Astrocyte (in vitro differentiated cells and primary cell): ENCODE measurements around the gene CLMN. TPM values are rescaled to one million over a fixed set of nuclear protein-coding genes. Genes with fewer than 3 reads are reported as not detected.

ENCODE experiments used
- DNase-seq: peaks from one replicate; pipeline ENCODE4 v3.0.0-alpha.2; 2010; ENCODE audit warnings: low read depth
- FAIRE-seq: peaks from 2 replicates; lab custom pipeline; 2011; peaks lifted over from hg19 to GRCh38; lab: Jason Lieb, UNC
- H2AFZ ChIP-seq: 2 replicates; pipeline ENCODE4 v1.6.0; 2012; ENCODE audit warnings: low read depth, low read length, inconsistent platforms
- H3K27ac ChIP-seq: 2 replicates; pipeline ENCODE4 v1.5.1; 2011; ENCODE audit warnings: low read depth, low read length, inconsistent platforms
- H3K27me3 ChIP-seq: 2 replicates; pipeline ENCODE4 v1.6.0; 2011; ENCODE audit warnings: low read length, inconsistent platforms; ENCODE audit not compliant: insufficient read depth
- H3K36me3 ChIP-seq: 2 replicates; pipeline ENCODE4 v1.5.1; 2011; ENCODE audit warnings: low read length, inconsistent platforms; ENCODE audit not compliant: insufficient read depth
- H3K4me1 ChIP-seq: 2 replicates; pipeline ENCODE4 v1.5.1; 2011; ENCODE audit warnings: low read length, inconsistent platforms; ENCODE audit not compliant: insufficient read depth
- H3K4me2 ChIP-seq: 2 replicates; pipeline ENCODE4 v1.6.0; 2012; ENCODE audit warnings: low read length, inconsistent platforms
- H3K4me3 ChIP-seq: 2 replicates; pipeline ENCODE4 v1.5.1; 2011; ENCODE audit warnings: low read depth, mild to moderate bottlenecking, low read length, inconsistent platforms; ENCODE audit not compliant: insufficient read depth
- H3K79me2 ChIP-seq: 2 replicates; pipeline ENCODE4 v1.6.0; 2012; ENCODE audit warnings: mild to moderate bottlenecking, low read length, inconsistent platforms; ENCODE audit not compliant: insufficient read depth
- H3K9ac ChIP-seq: 2 replicates; pipeline ENCODE4 v1.6.0; 2012; ENCODE audit warnings: mild to moderate bottlenecking, low read length, inconsistent platforms
- H3K9me3 ChIP-seq: 2 replicates; pipeline ENCODE4 v1.5.1; 2012; ENCODE audit warnings: low read depth, mild to moderate bottlenecking, low read length, inconsistent platforms; ENCODE audit not compliant: insufficient read depth
- H4K20me1 ChIP-seq: 2 replicates; pipeline ENCODE4 v1.6.0; 2012; ENCODE audit warnings: low read length, inconsistent platforms; ENCODE audit not compliant: insufficient read depth
- H3K27ac Mint-ChIP-seq: one replicate; pipeline ENCODE4 v1.8.0; 2021; ENCODE audit warnings: mild to moderate bottlenecking, mixed read lengths; ENCODE audit not compliant: unreplicated experiment
- H3K27me3 Mint-ChIP-seq: one replicate; pipeline ENCODE4 v1.8.0; 2021; ENCODE audit warnings: low read depth, mixed read lengths; ENCODE audit not compliant: unreplicated experiment
- H3K36me3 Mint-ChIP-seq: one replicate; pipeline ENCODE4 v1.8.0; 2021; ENCODE audit warnings: low read depth, mixed read lengths; ENCODE audit not compliant: unreplicated experiment
- H3K4me1 Mint-ChIP-seq: one replicate; pipeline ENCODE4 v1.8.0; 2021; ENCODE audit warnings: low read depth, mixed read lengths; ENCODE audit not compliant: unreplicated experiment
- H3K4me3 Mint-ChIP-seq: one replicate; pipeline ENCODE4 v1.8.0; 2021; ENCODE audit warnings: mild to moderate bottlenecking, moderate library complexity, mixed read lengths; ENCODE audit not compliant: unreplicated experiment
- H3K9me3 Mint-ChIP-seq: one replicate; pipeline ENCODE4 v1.8.0; 2021; ENCODE audit warnings: mild to moderate bottlenecking, mixed read lengths; ENCODE audit not compliant: unreplicated experiment
- EZH2 ChIP-seq: IDR thresholded peaks from 2 replicates; pipeline ENCODE4 v1.6.1; 2012; ENCODE audit warnings: mild to moderate bottlenecking, low read length, inconsistent platforms; ENCODE audit not compliant: insufficient read depth
- total RNA-seq: library from RNA; stranded (reverse); gene quantifications from 2 replicates; pipeline ENCODE4 v1.2.1, GENCODE V29; 2021
- TF ChIP-seq, protein P1 (sequence below): IDR thresholded peaks from 2 replicates; pipeline ENCODE4 v1.5.1; 2011; ENCODE audit warnings: low read depth, mild to moderate bottlenecking, inconsistent platforms, low read length, moderate library complexity; ENCODE audit not compliant: insufficient read depth

Gene CLMN
- total RNA-seq, 1 donor from 2014 or later = 14.0 TPM

DNA sequence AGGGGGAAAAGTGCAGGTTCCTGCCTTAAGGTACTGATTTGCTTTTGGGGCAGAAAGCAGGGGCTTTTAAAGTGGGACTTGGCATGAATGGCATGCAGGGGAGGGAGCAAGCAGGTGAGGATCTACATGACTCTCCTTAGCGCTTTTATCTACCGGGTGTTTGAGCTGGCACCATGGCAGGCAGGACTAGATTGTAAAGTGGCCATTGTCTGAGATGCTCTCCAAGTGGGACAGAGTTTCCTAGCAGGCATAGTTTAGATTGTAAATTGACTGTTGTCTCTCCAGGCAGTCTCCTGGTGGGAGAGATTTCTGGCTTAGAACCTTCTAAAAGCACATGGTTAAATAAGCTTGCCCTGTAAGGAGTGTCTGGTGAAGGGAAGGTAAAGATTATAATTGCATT, 157.1 kb downstream of the CLMN start:
- no peaks in the 10 kb centered on the region for H4K20me1 ChIP-seq
- H3K36me3 Mint-ChIP-seq = peaks cover 4% of the 10 kb centered on the region
- H3K4me1 Mint-ChIP-seq = peaks cover 2% of the 10 kb centered on the region
- no peaks in the 10 kb centered on the region for H3K9me3 ChIP-seq
- no peak overlapping the region for H3K4me3 ChIP-seq
- H3K27me3 ChIP-seq = no peaks in the 10 kb centered on the region
- TF ChIP-seq, protein P1, sequence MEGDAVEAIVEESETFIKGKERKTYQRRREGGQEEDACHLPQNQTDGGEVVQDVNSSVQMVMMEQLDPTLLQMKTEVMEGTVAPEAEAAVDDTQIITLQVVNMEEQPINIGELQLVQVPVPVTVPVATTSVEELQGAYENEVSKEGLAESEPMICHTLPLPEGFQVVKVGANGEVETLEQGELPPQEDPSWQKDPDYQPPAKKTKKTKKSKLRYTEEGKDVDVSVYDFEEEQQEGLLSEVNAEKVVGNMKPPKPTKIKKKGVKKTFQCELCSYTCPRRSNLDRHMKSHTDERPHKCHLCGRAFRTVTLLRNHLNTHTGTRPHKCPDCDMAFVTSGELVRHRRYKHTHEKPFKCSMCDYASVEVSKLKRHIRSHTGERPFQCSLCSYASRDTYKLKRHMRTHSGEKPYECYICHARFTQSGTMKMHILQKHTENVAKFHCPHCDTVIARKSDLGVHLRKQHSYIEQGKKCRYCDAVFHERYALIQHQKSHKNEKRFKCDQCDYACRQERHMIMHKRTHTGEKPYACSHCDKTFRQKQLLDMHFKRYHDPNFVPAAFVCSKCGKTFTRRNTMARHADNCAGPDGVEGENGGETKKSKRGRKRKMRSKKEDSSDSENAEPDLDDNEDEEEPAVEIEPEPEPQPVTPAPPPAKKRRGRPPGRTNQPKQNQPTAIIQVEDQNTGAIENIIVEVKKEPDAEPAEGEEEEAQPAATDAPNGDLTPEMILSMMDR = no peak
- no peak for TF ChIP-seq EZH2
- no peak for FAIRE-seq
- no peaks in the 10 kb centered on the region for H3K79me2 ChIP-seq
- H3K9me3 Mint-ChIP-seq = peaks cover 6% of the 10 kb centered on the region
- H3K27me3 Mint-ChIP-seq = no peaks in the 10 kb centered on the region
- no peak overlapping the region for H3K27ac Mint-ChIP-seq
- no peak overlapping the region for H3K4me2 ChIP-seq
- no peak overlapping the region for H3K9ac ChIP-seq
- H3K36me3 ChIP-seq = no peaks in the 10 kb centered on the region
- DNase-seq = no peak
- H3K4me1 ChIP-seq = peaks cover 5% of the 10 kb centered on the region
- H2AFZ ChIP-seq = no peak overlapping the region
- no peak overlapping the region for H3K27ac ChIP-seq
- no peak overlapping the region for H3K4me3 Mint-ChIP-seq

GRCh38 chr14:95157327-95158189, 162.2 kb downstream of the CLMN start, which contains the start of gene DICER1:
Gene DICER1, minus strand, starts transcription at chr14:95157529. Its CDS starts 24,071 bp downstream, at chr14:95133458.
- Mint-ChIP-seq H3K4me3 (peak within 1 kb of the TSS; percentile 98), H3K36me3 (no peaks in the 10 kb centered on the region), H3K9me3 (no peaks in the 10 kb centered on the region), H3K27me3 (no peaks in the 10 kb centered on the region), H3K27ac (peak within 1 kb of the TSS; percentile 97), H3K4me1 (peaks cover 11% of the 10 kb centered on the region)
- peak within 1 kb of the TSS; percentile 90 for H3K4me2 ChIP-seq
- H3K36me3 ChIP-seq = no peaks in the 10 kb centered on the region
- H3K4me3 ChIP-seq = peak within 1 kb of the TSS; percentile 74
- H3K79me2 ChIP-seq = peaks cover 47% of the 10 kb centered on the region
- TF ChIP-seq, protein P1 = no peak
- TF ChIP-seq EZH2 = no peak
- peak; percentile 78 for DNase-seq
- peak within 1 kb of the TSS; percentile 96 for H3K27ac ChIP-seq
- H3K27me3 ChIP-seq = no peaks in the 10 kb centered on the region
- H3K9me3 ChIP-seq = no peaks in the 10 kb centered on the region
- H4K20me1 ChIP-seq = peaks cover 31% of the 10 kb centered on the region
- H3K4me1 ChIP-seq = peaks cover 8% of the 10 kb centered on the region
- peak within 1 kb of the TSS; percentile 97 for H3K9ac ChIP-seq
- no peak for FAIRE-seq
- peak within 1 kb of the TSS; percentile 98 for H2AFZ ChIP-seq

DNA sequence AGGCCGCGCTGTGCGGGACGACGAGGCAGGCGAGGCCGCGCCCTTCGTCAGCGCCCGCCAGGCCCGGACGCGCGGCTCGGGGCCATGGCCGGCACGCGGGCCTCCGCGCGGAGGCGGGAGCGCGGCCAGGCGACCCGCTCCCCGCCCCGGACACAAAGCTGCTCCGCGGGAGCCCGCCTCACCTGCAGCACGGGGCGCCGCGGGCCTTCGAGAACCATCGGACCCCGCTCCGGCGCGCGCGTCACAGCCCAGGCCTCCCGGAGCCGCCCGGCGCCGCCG, 162.7 kb downstream of the CLMN start:
- peaks cover 8% of the 10 kb centered on the region for H3K4me1 ChIP-seq
- FAIRE-seq (no peak), DNase-seq (no peak)
- peak overlapping the region; percentile 97 for H3K9ac ChIP-seq
- Mint-ChIP-seq H3K27me3 (no peaks in the 10 kb centered on the region), H3K27ac (no peak overlapping the region), H3K9me3 (no peaks in the 10 kb centered on the region), H3K36me3 (no peaks in the 10 kb centered on the region), H3K4me3 (no peak overlapping the region), H3K4me1 (peaks cover 11% of the 10 kb centered on the region)
- H4K20me1 ChIP-seq = peaks cover 36% of the 10 kb centered on the region
- H3K36me3 ChIP-seq = no peaks in the 10 kb centered on the region
- no peaks in the 10 kb centered on the region for H3K27me3 ChIP-seq
- peak overlapping the region; percentile 74 for H3K4me3 ChIP-seq
- peak overlapping the region; percentile 59 for H2AFZ ChIP-seq
- H3K27ac ChIP-seq = peak overlapping the region; percentile 96
- peak overlapping the region; percentile 90 for H3K4me2 ChIP-seq
- H3K79me2 ChIP-seq = peaks cover 53% of the 10 kb centered on the region
- no peaks in the 10 kb centered on the region for H3K9me3 ChIP-seq
- TF ChIP-seq EZH2 = no peak
- TF ChIP-seq, protein P1 = no peak
